ENCODE results near the gene PHYHIPL.

The PHYHIPL gene

GRCh38 chr10:59289853-59290252 lies 113.4 kb downstream of the PHYHIPL start:
- no peak for DNase-seq (ENCODE audit: low read depth in 2 of 3, low spot score in 2 of 3)

GRCh38 chr10:59290448-59290847 lies 114.0 kb downstream of the PHYHIPL start:
- no peak for DNase-seq (ENCODE audit: low read depth in 2 of 3, low spot score in 2 of 3)

All from activated CD8-positive, alpha-beta memory T cell treated with anti-CD3 and anti-CD28 coated beads for 48 hours (primary cell).